HepG2 (cell line): ENCODE measurements around the gene ERP44. TPM values are rescaled to one million over a fixed set of nuclear protein-coding genes. Genes with fewer than 3 reads are reported as not detected.

Experiments
- CEBPG ChIP-seq: IDR thresholded peaks from 2 replicates; pipeline ENCODE4 v1.6.1; 2016
- FOXJ3 ChIP-seq: sonication (generic); formaldehyde crosslinking; IDR thresholded peaks from 2 replicates; pipeline ENCODE4 v1.4.0; 2020; ENCODE audit warnings: missing genetic modification reagents, mild to moderate bottlenecking, borderline replicate concordance
- FOXK2 ChIP-seq: fragments of 450-650 bp; IDR thresholded peaks from 2 replicates; pipeline ENCODE4 v1.6.1; 2016
- NCOA1 ChIP-seq: sonication (generic); formaldehyde crosslinking; IDR thresholded peaks from 2 replicates; pipeline ENCODE4 v1.9.0; 2021; ENCODE audit warnings: missing genetic modification reagents
- NFATC3 ChIP-seq: sonication (generic); formaldehyde crosslinking; IDR thresholded peaks from 2 replicates; pipeline ENCODE4 v1.5.1; 2020; ENCODE audit warnings: mild to moderate bottlenecking, missing genetic modification reagents
- SIN3B ChIP-seq: fragments of 150-350 bp; IDR thresholded peaks from 2 replicates; pipeline ENCODE4 v1.6.1; 2014; ENCODE audit warnings: low read length
- SIX1 ChIP-seq: sonication (generic); formaldehyde crosslinking; IDR thresholded peaks from 2 replicates; pipeline ENCODE4 v1.4.0; 2020; ENCODE audit warnings: missing genetic modification reagents, borderline replicate concordance
- SNAI1 ChIP-seq: sonication (generic); formaldehyde crosslinking; IDR thresholded peaks from 2 replicates; pipeline ENCODE4 v1.5.0; 2020; ENCODE audit warnings: mild to moderate bottlenecking, missing genetic modification reagents, borderline replicate concordance
- YEATS4 ChIP-seq: sonication (generic); formaldehyde crosslinking; IDR thresholded peaks from 2 replicates; pipeline ENCODE4 v1.4.0; 2020; ENCODE audit warnings: missing genetic modification reagents, borderline replicate concordance
- ZFP82 ChIP-seq: sonication (generic); formaldehyde crosslinking; IDR thresholded peaks from 2 replicates; pipeline ENCODE4 v1.5.1; 2020; ENCODE audit warnings: mild to moderate bottlenecking, missing genetic modification reagents, borderline replicate concordance
- ZNF205 ChIP-seq: IDR thresholded peaks from 2 replicates; pipeline ENCODE4 v1.6.1; 2018; ENCODE audit warnings: missing biosample characterization, missing genetic modification reagents
- ZNF549 ChIP-seq: sonication (generic); formaldehyde crosslinking; IDR thresholded peaks from 2 replicates; pipeline ENCODE4 v1.5.0; 2020; ENCODE audit warnings: missing genetic modification reagents
- ZNF569 ChIP-seq: sonication (generic); formaldehyde crosslinking; IDR thresholded peaks from 2 replicates; pipeline ENCODE4 v1.5.0; 2020; ENCODE audit warnings: mild to moderate bottlenecking, missing genetic modification reagents, moderate library complexity, borderline replicate concordance
- ZNF598 ChIP-seq: sonication (generic); formaldehyde crosslinking; IDR thresholded peaks from 2 replicates; pipeline ENCODE4 v1.5.1; 2020; ENCODE audit warnings: mild to moderate bottlenecking, missing genetic modification reagents, borderline replicate concordance
- ZNF674 ChIP-seq: sonication (generic); formaldehyde crosslinking; IDR thresholded peaks from 2 replicates; pipeline ENCODE4 v1.5.0; 2020; ENCODE audit warnings: low read depth, mild to moderate bottlenecking, missing genetic modification reagents
- ZNF724P ChIP-seq: sonication (generic); formaldehyde crosslinking; IDR thresholded peaks from 2 replicates; pipeline ENCODE4 v1.8.0; 2022; ENCODE audit warnings: missing genetic modification reagents, borderline replicate concordance
- ZSCAN21 ChIP-seq: sonication (generic); formaldehyde crosslinking; IDR thresholded peaks from 2 replicates; pipeline ENCODE4 v1.8.0; 2022; ENCODE audit warnings: mild to moderate bottlenecking, missing genetic modification reagents, moderate library complexity, borderline replicate concordance
- polyA plus RNA-seq, 8 experiments: library from polyadenylated mRNA; depleted of rRNA in 3 of 8; stranded (reverse) in 7 of 8; unstranded in 1 of 8; fragments of >200 nt; fragmentation: Illumina TruSeq in 4 of 8; extraction: Trizol in 4 of 8; gene quantifications; 2 replicates each; pipeline versions ENCODE4 v1.2.1 to v1.2.3, GENCODE V29; 2011 to 2016; ENCODE audit warnings: low read depth in 4 of 8, missing spikeins in 1 of 8, mixed read lengths in 1 of 8; ENCODE audit not compliant: insufficient read depth in 1 of 8
- total RNA-seq, 5 experiments: library from RNA; depleted of rRNA; stranded (reverse); fragments of >200 nt; fragmentation: Illumina TruSeq; extraction: Trizol; gene quantifications; 2 replicates each; pipeline ENCODE4 v1.2.3, GENCODE V29; 2016; ENCODE audit warnings: low read depth in 1 of 5
- TF ChIP-seq, protein P1 (sequence below): sonication (generic); formaldehyde crosslinking; IDR thresholded peaks from 2 replicates; pipeline ENCODE4 v1.5.0; 2020; ENCODE audit warnings: missing genetic modification reagents
- TF ChIP-seq, protein P2 (sequence below): sonication (generic); formaldehyde crosslinking; IDR thresholded peaks from 2 replicates; pipeline ENCODE4 v1.8.1; 2022; ENCODE audit warnings: low read depth, mild to moderate bottlenecking, missing genetic modification reagents
- TF ChIP-seq, protein P3 (sequence below): IDR thresholded peaks from 2 replicates; pipeline ENCODE4 v1.6.1; 2016; ENCODE audit warnings: low read depth
- TF ChIP-seq, protein P4 (sequence below): sonication (generic); formaldehyde crosslinking; IDR thresholded peaks from 2 replicates; pipeline ENCODE4 v1.4.0; 2020; ENCODE audit warnings: missing genetic modification reagents, borderline replicate concordance
- TF ChIP-seq, protein P5 (sequence below): sonication (generic); formaldehyde crosslinking; IDR thresholded peaks from 2 replicates; pipeline ENCODE4 v1.4.0; 2020; ENCODE audit warnings: low read depth, mild to moderate bottlenecking, missing genetic modification reagents

Gene ERP44
- total and polyA plus RNA-seq, 2 of the 13 experiments (the other 11 are each of a cell fraction or from before 2014, with no cell fraction given): 8.9 to 13.8 TPM

DNA sequence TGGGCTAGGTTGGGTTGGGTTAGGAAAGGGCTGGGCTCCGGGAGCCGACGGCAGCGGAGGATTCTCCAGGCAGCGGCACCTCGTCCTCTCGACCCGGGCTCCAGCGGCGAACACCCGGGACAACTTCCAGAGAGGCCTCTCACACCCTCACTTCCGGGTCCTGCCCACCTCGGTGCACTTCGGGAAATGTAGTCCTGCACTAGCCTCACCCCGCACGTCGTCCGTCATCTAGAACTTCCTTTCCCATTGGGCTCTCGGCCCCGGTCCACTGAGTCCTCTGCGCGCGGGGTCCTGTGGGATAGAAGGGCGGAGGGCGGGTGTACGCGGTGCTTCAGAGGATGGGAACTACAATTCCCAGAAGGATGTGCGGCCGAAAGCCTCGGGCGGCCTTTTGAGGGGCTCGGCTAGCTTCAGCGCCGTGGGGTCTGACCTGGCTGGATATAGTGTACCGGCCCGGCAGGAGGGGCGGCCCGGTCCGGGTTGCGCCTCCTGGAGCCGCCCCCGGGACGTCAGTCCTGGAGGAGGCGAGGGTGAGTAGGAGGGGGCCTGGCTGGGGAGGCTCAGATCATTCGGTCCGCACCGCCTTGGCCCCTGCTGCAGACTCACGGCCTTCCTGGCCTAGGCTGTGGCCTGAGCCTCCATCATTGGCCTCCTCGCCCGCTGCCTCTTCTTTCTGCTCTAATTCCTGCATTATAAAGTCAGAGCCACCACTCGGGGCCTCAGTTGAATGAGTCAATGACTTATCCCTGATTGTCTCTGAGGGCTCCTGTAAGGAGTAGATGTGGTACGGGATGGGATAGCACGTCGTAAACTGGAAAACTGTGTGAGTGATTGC lies at the start of gene ERP44, which contains the start of gene INVS (continued):
- TF ChIP-seq, protein P1, sequence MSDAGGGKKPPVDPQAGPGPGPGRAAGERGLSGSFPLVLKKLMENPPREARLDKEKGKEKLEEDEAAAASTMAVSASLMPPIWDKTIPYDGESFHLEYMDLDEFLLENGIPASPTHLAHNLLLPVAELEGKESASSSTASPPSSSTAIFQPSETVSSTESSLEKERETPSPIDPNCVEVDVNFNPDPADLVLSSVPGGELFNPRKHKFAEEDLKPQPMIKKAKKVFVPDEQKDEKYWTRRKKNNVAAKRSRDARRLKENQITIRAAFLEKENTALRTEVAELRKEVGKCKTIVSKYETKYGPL: no peak
- TF ChIP-seq ZNF674: no peak
- no peak; the same call in 1 of the 2 replicates for TF ChIP-seq CEBPG (CRISPR knock-in tag)
- TF ChIP-seq, protein P2, sequence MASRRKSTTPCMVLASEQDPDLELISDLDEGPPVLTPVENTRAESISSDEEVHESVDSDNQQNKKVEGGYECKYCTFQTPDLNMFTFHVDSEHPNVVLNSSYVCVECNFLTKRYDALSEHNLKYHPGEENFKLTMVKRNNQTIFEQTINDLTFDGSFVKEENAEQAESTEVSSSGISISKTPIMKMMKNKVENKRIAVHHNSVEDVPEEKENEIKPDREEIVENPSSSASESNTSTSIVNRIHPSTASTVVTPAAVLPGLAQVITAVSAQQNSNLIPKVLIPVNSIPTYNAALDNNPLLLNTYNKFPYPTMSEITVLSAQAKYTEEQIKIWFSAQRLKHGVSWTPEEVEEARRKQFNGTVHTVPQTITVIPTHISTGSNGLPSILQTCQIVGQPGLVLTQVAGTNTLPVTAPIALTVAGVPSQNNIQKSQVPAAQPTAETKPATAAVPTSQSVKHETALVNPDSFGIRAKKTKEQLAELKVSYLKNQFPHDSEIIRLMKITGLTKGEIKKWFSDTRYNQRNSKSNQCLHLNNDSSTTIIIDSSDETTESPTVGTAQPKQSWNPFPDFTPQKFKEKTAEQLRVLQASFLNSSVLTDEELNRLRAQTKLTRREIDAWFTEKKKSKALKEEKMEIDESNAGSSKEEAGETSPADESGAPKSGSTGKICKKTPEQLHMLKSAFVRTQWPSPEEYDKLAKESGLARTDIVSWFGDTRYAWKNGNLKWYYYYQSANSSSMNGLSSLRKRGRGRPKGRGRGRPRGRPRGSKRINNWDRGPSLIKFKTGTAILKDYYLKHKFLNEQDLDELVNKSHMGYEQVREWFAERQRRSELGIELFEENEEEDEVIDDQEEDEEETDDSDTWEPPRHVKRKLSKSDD (CRISPR knock-in tag): no peak
- TF ChIP-seq ZSCAN21: no peak
- TF ChIP-seq, protein P3, sequence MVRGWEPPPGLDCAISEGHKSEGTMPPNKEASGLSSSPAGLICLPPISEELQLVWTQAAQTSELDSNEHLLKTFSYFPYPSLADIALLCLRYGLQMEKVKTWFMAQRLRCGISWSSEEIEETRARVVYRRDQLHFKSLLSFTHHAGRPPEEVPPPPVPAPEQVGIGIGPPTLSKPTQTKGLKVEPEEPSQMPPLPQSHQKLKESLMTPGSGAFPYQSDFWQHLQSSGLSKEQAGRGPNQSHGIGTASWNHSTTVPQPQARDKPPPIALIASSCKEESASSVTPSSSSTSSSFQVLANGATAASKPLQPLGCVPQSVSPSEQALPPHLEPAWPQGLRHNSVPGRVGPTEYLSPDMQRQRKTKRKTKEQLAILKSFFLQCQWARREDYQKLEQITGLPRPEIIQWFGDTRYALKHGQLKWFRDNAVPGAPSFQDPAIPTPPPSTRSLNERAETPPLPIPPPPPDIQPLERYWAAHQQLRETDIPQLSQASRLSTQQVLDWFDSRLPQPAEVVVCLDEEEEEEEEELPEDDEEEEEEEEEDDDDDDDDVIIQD (CRISPR knock-in tag): no peak; the same call in none of the 2 replicates
- TF ChIP-seq SIN3B: no peak
- TF ChIP-seq ZNF724P (CRISPR knock-in tag): no peak
- TF ChIP-seq, protein P4, sequence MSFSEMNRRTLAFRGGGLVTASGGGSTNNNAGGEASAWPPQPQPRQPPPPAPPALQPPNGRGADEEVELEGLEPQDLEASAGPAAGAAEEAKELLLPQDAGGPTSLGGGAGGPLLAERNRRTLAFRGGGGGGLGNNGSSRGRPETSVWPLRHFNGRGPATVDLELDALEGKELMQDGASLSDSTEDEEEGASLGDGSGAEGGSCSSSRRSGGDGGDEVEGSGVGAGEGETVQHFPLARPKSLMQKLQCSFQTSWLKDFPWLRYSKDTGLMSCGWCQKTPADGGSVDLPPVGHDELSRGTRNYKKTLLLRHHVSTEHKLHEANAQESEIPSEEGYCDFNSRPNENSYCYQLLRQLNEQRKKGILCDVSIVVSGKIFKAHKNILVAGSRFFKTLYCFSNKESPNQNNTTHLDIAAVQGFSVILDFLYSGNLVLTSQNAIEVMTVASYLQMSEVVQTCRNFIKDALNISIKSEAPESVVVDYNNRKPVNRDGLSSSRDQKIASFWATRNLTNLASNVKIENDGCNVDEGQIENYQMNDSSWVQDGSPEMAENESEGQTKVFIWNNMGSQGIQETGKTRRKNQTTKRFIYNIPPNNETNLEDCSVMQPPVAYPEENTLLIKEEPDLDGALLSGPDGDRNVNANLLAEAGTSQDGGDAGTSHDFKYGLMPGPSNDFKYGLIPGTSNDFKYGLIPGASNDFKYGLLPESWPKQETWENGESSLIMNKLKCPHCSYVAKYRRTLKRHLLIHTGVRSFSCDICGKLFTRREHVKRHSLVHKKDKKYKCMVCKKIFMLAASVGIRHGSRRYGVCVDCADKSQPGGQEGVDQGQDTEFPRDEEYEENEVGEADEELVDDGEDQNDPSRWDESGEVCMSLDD (CRISPR knock-in tag): no peak
- peak; percentile 63 for TF ChIP-seq YEATS4 (CRISPR knock-in tag)
- TF ChIP-seq NCOA1 (CRISPR knock-in tag): no peak
- no peak for TF ChIP-seq ZNF569
- peak; percentile 90 for TF ChIP-seq SNAI1 (CRISPR knock-in tag)
- TF ChIP-seq ZNF549 (CRISPR knock-in tag): no peak
- TF ChIP-seq, protein P5, sequence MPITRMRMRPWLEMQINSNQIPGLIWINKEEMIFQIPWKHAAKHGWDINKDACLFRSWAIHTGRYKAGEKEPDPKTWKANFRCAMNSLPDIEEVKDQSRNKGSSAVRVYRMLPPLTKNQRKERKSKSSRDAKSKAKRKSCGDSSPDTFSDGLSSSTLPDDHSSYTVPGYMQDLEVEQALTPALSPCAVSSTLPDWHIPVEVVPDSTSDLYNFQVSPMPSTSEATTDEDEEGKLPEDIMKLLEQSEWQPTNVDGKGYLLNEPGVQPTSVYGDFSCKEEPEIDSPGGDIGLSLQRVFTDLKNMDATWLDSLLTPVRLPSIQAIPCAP (CRISPR knock-in tag): no peak
- TF ChIP-seq NFATC3 (CRISPR knock-in tag): no peak
- no peak for TF ChIP-seq ZNF598 (CRISPR knock-in tag)
- TF ChIP-seq FOXK2: no peak
- no peak for TF ChIP-seq SIX1 (CRISPR knock-in tag)
- peak; percentile 36; the same call in 1 of the 2 replicates for TF ChIP-seq ZNF205 (CRISPR knock-in tag)
- TF ChIP-seq ZFP82 (CRISPR knock-in tag): no peak
- TF ChIP-seq FOXJ3 (CRISPR knock-in tag): no peak
